HepG2 (cell line): ENCODE measurements around the gene CPSF7. TPM values are rescaled to one million over a fixed set of nuclear protein-coding genes. Genes with fewer than 3 reads are reported as not detected.
A peak's percentile ranks its signal among the peaks of the same experiment; 100 is the strongest.

ENCODE experiments used
- ATF7 ChIP-seq, 2 experiments: fragments of 450-650 bp in 1 of 2; sonication (generic) in 1 of 2; formaldehyde crosslinking in 1 of 2; IDR thresholded peaks; 2 replicates each; pipeline versions ENCODE4 v1.4.0 to v1.6.1; 2016 to 2020; ENCODE audit warnings: antibody characterized with exemption in 1 of 2, mild to moderate bottlenecking in 1 of 2, missing genetic modification reagents in 1 of 2
- ATM ChIP-seq: fragments of 450-650 bp; IDR thresholded peaks from 2 replicates; pipeline ENCODE4 v1.7.1; 2017; ENCODE audit warnings: mild to moderate bottlenecking, borderline replicate concordance
- DMTF1 ChIP-seq: sonication (generic); formaldehyde crosslinking; IDR thresholded peaks from 2 replicates; pipeline ENCODE4 v1.4.0; 2020; ENCODE audit warnings: mild to moderate bottlenecking, missing genetic modification reagents
- FOXC1 ChIP-seq: sonication (generic); formaldehyde crosslinking; IDR thresholded peaks from 2 replicates; pipeline ENCODE4 v1.8.0; 2022; ENCODE audit warnings: mild to moderate bottlenecking, missing genetic modification reagents, borderline replicate concordance
- HNF4G ChIP-seq, 2 experiments: sonication (generic) in 1 of 2; formaldehyde crosslinking in 1 of 2; IDR thresholded peaks; 2 replicates each; pipeline versions ENCODE4 v1.4.0 to v1.6.1; 2011 to 2020; ENCODE audit warnings: borderline replicate concordance in 2 of 2, low read depth in 2 of 2, mild to moderate bottlenecking in 2 of 2, low read length in 1 of 2, missing genetic modification reagents in 1 of 2, moderate library complexity in 1 of 2
- KLF13 ChIP-seq: sonication (generic); formaldehyde crosslinking; IDR thresholded peaks from 2 replicates; pipeline ENCODE4 v1.4.0; 2020; ENCODE audit warnings: mild to moderate bottlenecking, missing genetic modification reagents
- MXD3 ChIP-seq: IDR thresholded peaks from 2 replicates; pipeline ENCODE4 v1.6.1; 2016; ENCODE audit warnings: mild to moderate bottlenecking, missing biosample characterization, missing genetic modification reagents
- NKX3-1 ChIP-seq: sonication (generic); formaldehyde crosslinking; IDR thresholded peaks from 2 replicates; pipeline ENCODE4 v1.5.0; 2020; ENCODE audit warnings: missing genetic modification reagents
- NR2F2 ChIP-seq: IDR thresholded peaks from 2 replicates; pipeline ENCODE4 v1.6.1; 2012; ENCODE audit warnings: low read depth, inconsistent platforms, borderline replicate concordance
- PHB2 ChIP-seq: fragments of 450-650 bp; IDR thresholded peaks from 2 replicates; pipeline ENCODE4 v1.6.1; 2018; ENCODE audit not compliant: partially characterized antibody
- ZBTB3 ChIP-seq: sonication (generic); formaldehyde crosslinking; IDR thresholded peaks from 2 replicates; pipeline ENCODE4 v1.4.0; 2020; ENCODE audit warnings: low read depth, mild to moderate bottlenecking, moderate library complexity, missing genetic modification reagents, borderline replicate concordance
- ZNF160 ChIP-seq: sonication (generic); formaldehyde crosslinking; IDR thresholded peaks from 2 replicates; pipeline ENCODE4 v1.8.0; 2022; ENCODE audit warnings: mild to moderate bottlenecking, inconsistent platforms, missing genetic modification reagents
- ZNF512B ChIP-seq: sonication (generic); formaldehyde crosslinking; IDR thresholded peaks from 2 replicates; pipeline ENCODE4 v1.5.1; 2020; ENCODE audit warnings: missing genetic modification reagents, mild to moderate bottlenecking, borderline replicate concordance
- ZNF646 ChIP-seq: sonication (generic); formaldehyde crosslinking; IDR thresholded peaks from 2 replicates; pipeline ENCODE4 v1.9.0; 2021; ENCODE audit warnings: mild to moderate bottlenecking, missing genetic modification reagents
- polyA plus RNA-seq, 8 experiments: library from polyadenylated mRNA; depleted of rRNA in 3 of 8; stranded (reverse) in 7 of 8; unstranded in 1 of 8; fragments of >200 nt; fragmentation: Illumina TruSeq in 4 of 8; extraction: Trizol in 4 of 8; gene quantifications; 2 replicates each; pipeline versions ENCODE4 v1.2.1 to v1.2.3, GENCODE V29; 2011 to 2016; ENCODE audit warnings: low read depth in 4 of 8, missing spikeins in 1 of 8, mixed read lengths in 1 of 8; ENCODE audit not compliant: insufficient read depth in 1 of 8
- total RNA-seq, 5 experiments: library from RNA; depleted of rRNA; stranded (reverse); fragments of >200 nt; fragmentation: Illumina TruSeq; extraction: Trizol; gene quantifications; 2 replicates each; pipeline ENCODE4 v1.2.3, GENCODE V29; 2016; ENCODE audit warnings: low read depth in 1 of 5

CPSF7 gene
- total and polyA plus RNA-seq, 2 of the 13 experiments (the other 11 are each of a cell fraction or from before 2014, with no cell fraction given) = 34.1 to 36.8 TPM

- TF ChIP-seq ZNF512B (CRISPR knock-in tag) (no peak), ZNF160 (peak; percentile 66), KLF13 (CRISPR knock-in tag) (no peak), MXD3 (CRISPR knock-in tag) (peak; percentile 34), PHB2 (no peak), ATF7 (IDR thresholded peaks at IDR 0.05) (no peak), ATF7 (CRISPR knock-in tag; IDR thresholded peaks at IDR 0.05) (0 out of 2 replicates have a peak, but pooled peaks have one; percentile 43), NKX3-1 (CRISPR knock-in tag) (peak; percentile 89), DMTF1 (no peak), FOXC1 (CRISPR knock-in tag) (peak; percentile 68; the same call in 1 of the 2 replicates), ZNF646 (CRISPR knock-in tag) (no peak), ZBTB3 (CRISPR knock-in tag) (peak; percentile 73), NR2F2 (no peak; the same call in 1 of the 2 replicates), HNF4G (IDR thresholded peaks at IDR 0.05; ENCODE audit: borderline replicate concordance, low read depth, low read length) (no peak), HNF4G (CRISPR knock-in tag; IDR thresholded peaks at IDR 0.05; ENCODE audit: borderline replicate concordance, low read depth) (no peak), ATM (no peak)
Observed at GRCh38 chr11:61429691-61430582, at the start of gene CPSF7, which contains the start of gene SDHAF2 (continued).
